Measurements from ENCODE around the gene XYLT1.

GRCh38 chr16:17228708-17229055 is 242.1 kb downstream of the XYLT1 start:
- TF ChIP-seq CTCF (IDR thresholded peaks at IDR 0.05): no peak
- TF ChIP-seq POLR2A (IDR thresholded peaks at IDR 0.05): no peak
